Mucosa of descending colon (tissue), 3 donors: ENCODE data around the gene CRYBA2. TPM values are rescaled to one million over a fixed set of nuclear protein-coding genes. Genes with fewer than 3 reads are reported as not detected.
A peak's percentile ranks its signal among the peaks of the same experiment; 100 is the strongest.

Experiments used
- ATAC-seq: fragments of 200-7000 bp; cut with Tn5 transposase; one replicate; pipeline ENCODE4 v1.9.1; 2020; ENCODE audit warnings: mild to moderate bottlenecking, moderate library complexity
- DNase-seq, 3 donors: peaks; one replicate each; pipeline ENCODE4 v3.0.0-alpha.2; 2020
- H3K36me3 ChIP-seq: fragments of 200-600 bp; one replicate; pipeline ENCODE4 v1.8.0; 2021; ENCODE audit warnings: low read depth, mild to moderate bottlenecking
- H3K4me1 ChIP-seq: fragments of 200-600 bp; one replicate; pipeline ENCODE4 v1.8.0; 2021; ENCODE audit warnings: low read depth, mild to moderate bottlenecking
- H3K4me3 ChIP-seq: fragments of 200-600 bp; one replicate; pipeline ENCODE4 v1.8.0; 2021; ENCODE audit warnings: mild to moderate bottlenecking
- H3K9me3 ChIP-seq: fragments of 200-600 bp; one replicate; pipeline ENCODE4 v1.8.0; 2021; ENCODE audit warnings: mild to moderate bottlenecking
- CTCF ChIP-seq: fragments of 200-600 bp; IDR thresholded peaks from one replicate; pipeline ENCODE4 v1.8.0; 2022; ENCODE audit warnings: antibody characterized with exemption, mild to moderate bottlenecking
- intact Hi-C, 2 donors: fragments of 100-400 bp; cut with DNase I in 1 of 2; cut with micrococcal nuclease in 1 of 2; formaldehyde crosslinking; loops; one replicate each; pipeline versions ENCODE4 v1.11.0 to v1.11.1; 2022; cut with DNase I, micrococcal nuclease
- microRNA-seq: library from miRNA; unstranded; fragments of <30 nt; microRNA quantifications from one replicate; pipeline ENCODE4, GENCODE V29; 2019
- total RNA-seq, 3 donors: library from RNA; stranded (reverse); fragmentation: NEBNext Ultra II Directional in 2 of 3; extraction: Animal tissue kit (Norgen Biotek cat#: 25700) in 2 of 3; gene quantifications; one replicate each; pipeline versions ENCODE4 v1.2.1 to v1.2.4, GENCODE V29; 2021 to 2023
- donor health status: DM: no; HTN: no; CAD: no; lungs with moderate emphysema.
- donor health status: DM: no; HTN: no; CAD: no.
- donor health status: DM: no; HTN: yes; CAD: no.

CRYBA2 gene
- total RNA-seq, 3 donors from 2014 or later: 1.2 to 6.1 (median 5.0) TPM

GRCh38 chr2:218953366-218953954, 39.8 kb downstream of the CRYBA2 start:
- no peak overlapping the region for H3K4me3 ChIP-seq
- no peaks in the 10 kb centered on the region for H3K36me3 ChIP-seq
- DNase-seq: no peak
- intact Hi-C loops: no loop called here
- no peaks in the 10 kb centered on the region for H3K4me1 ChIP-seq
- no peaks in the 10 kb centered on the region for H3K9me3 ChIP-seq
- no peak for TF ChIP-seq CTCF
- ATAC-seq: no peak

- Histone ChIP-seq H3K4me3 (no peak overlapping the region), H3K9me3 (no peaks in the 10 kb centered on the region), H3K36me3 (no peaks in the 10 kb centered on the region), H3K4me1 (no peaks in the 10 kb centered on the region)
- DNase-seq (no peak), ATAC-seq (no peak)
- intact Hi-C loops: no loop called here
- TF ChIP-seq CTCF: no peak
These were observed 41.1 kb downstream of the CRYBA2 start for GRCh38 chr2:218952160-218952559.

- H3K36me3 ChIP-seq: no peaks in the 10 kb centered on the region
- intact Hi-C loops: no loop called here
- no peak for ATAC-seq
These were observed 46.6 kb downstream of the CRYBA2 start for GRCh38 chr2:218946621-218947020.

GRCh38 chr2:218944759-218945404, 48.3 kb downstream of the CRYBA2 start:
- H3K9me3 ChIP-seq: no peaks in the 10 kb centered on the region
- intact Hi-C loops: no loop called here
- no peak for DNase-seq
- no peaks in the 10 kb centered on the region for H3K4me1 ChIP-seq
- H3K4me3 ChIP-seq: no peak overlapping the region
- TF ChIP-seq CTCF: no peak
- H3K36me3 ChIP-seq: no peaks in the 10 kb centered on the region
- no peak for ATAC-seq

More at GRCh38 chr2:218946621-218947020, 46.6 kb downstream of the CRYBA2 start:
- no peak for DNase-seq
- TF ChIP-seq CTCF: no peak
- Histone ChIP-seq H3K4me3 (no peak overlapping the region), H3K4me1 (no peaks in the 10 kb centered on the region), H3K9me3 (no peaks in the 10 kb centered on the region)

Small RNA genes lying within 50 kb of the gene (microRNA-seq; reads per million reads assigned to microRNA genes)
- 60,583 reads per million, percentile 99 among the genes with 10 or more reads in this experiment for gene MIR375

Other genes with a start within 250 kb of the CRYBA2 start
- gene CYP27A1, start 211.3 kb downstream of the CRYBA2 start, total RNA-seq: 10 to 100 TPM; 31.0 to 70.0 (median 37.7) TPM
- gene PRKAG3, start 161.6 kb downstream of the CRYBA2 start, total RNA-seq: not detected
- gene WNT6, start 133.6 kb downstream of the CRYBA2 start, total RNA-seq: 1 to 10 TPM in 1 of 3 donors, under 1 TPM in 2; 0.39 to 5.7 (median 0.41) TPM
- gene WNT10A, start 112.6 kb downstream of the CRYBA2 start, total RNA-seq: 1 to 10 TPM in 1 of 3 donors, under 1 TPM in 2; 0.17 to 1.1 (median 0.22) TPM
- 1 to 10 TPM in 1 of 3 donors, under 1 TPM in 2; 0.38 to 1.4 (median 0.39) TPM for gene CDK5R2, start 33.8 kb downstream of the CRYBA2 start, total RNA-seq
- 1 to 10 TPM in 2 of 3 donors, under 1 TPM in 1; 0.63 to 2.7 (median 1.8) TPM for gene FEV, start 8.2 kb downstream of the CRYBA2 start, total RNA-seq
- under 1 TPM; 0.09 to 0.46 (median 0.27) TPM for gene CFAP65, start 48.1 kb upstream of the CRYBA2 start, total RNA-seq
- 10 to 100 TPM; 31.0 to 91.2 (median 57.6) TPM for gene IHH, start 67.5 kb upstream of the CRYBA2 start, total RNA-seq
- gene NHEJ1, start 167.4 kb upstream of the CRYBA2 start, total RNA-seq: 10 to 100 TPM; 31.9 to 63.6 (median 41.7) TPM
- gene SLC23A3, start 176.6 kb upstream of the CRYBA2 start, total RNA-seq: 10 to 100 TPM in 1 of 3 donors, 1 to 10 TPM in 2; 5.8 to 13.6 (median 7.6) TPM
- gene CNPPD1, start 183.5 kb upstream of the CRYBA2 start, total RNA-seq: 100 to 1,000 TPM in 2 of 3 donors, 10 to 100 TPM in 1; 90.4 to 138 (median 110) TPM
- gene RETREG2, start 184.9 kb upstream of the CRYBA2 start, total RNA-seq: 100 to 1,000 TPM; 110 to 159 (median 110) TPM
- gene ZFAND2B, start 213.4 kb upstream of the CRYBA2 start, total RNA-seq: 10 to 100 TPM; 59.6 to 88.5 (median 66.0) TPM
- 10 to 100 TPM in 2 of 3 donors, 1 to 10 TPM in 1; 6.7 to 21.3 (median 10.4) TPM for gene ABCB6, start 225.5 kb upstream of the CRYBA2 start, total RNA-seq
- 10 to 100 TPM; 51.9 to 74.3 (median 63.4) TPM for gene ATG9A, start 236.2 kb upstream of the CRYBA2 start, total RNA-seq
- 10 to 100 TPM; 38.6 to 65.2 (median 47.1) TPM for gene ANKZF1, start 236.4 kb upstream of the CRYBA2 start, total RNA-seq